OCI-LY7 (cell line): ENCODE results near the gene TMEM147. TPM values are rescaled to one million over a fixed set of nuclear protein-coding genes. Genes with fewer than 3 reads are reported as not detected.

Experiments used
- BruUV-seq: library from RNA; stranded (reverse); fragments of 400-500 nt; replicated peaks from 2 replicates; lab custom pipeline; 2021; lab: Mats Ljungman, UMichigan
- CTCF ChIA-PET: fragments of 300-600 bp; sonication (Branson Sonifier 250); formaldehyde crosslinking; loops from one replicate; lab custom pipeline; 2022; ENCODE audit warnings: antibody characterized with exemption; ENCODE audit not compliant: unreplicated experiment; lab: Charles Lee
- POLR2A ChIA-PET: fragments of 300-600 bp; sonication (Branson Sonifier 250); formaldehyde crosslinking; loops from one replicate; lab custom pipeline; 2022; ENCODE audit warnings: antibody characterized with exemption; lab: Charles Lee
- DNase-seq: peaks from one replicate; pipeline ENCODE4 v3.0.0-alpha.2; 2015; ENCODE audit warnings: low spot score
- H2AFZ ChIP-seq: fragments of 200-600 bp; sonication (generic), shearing (Covaris generic); 2 replicates; pipeline ENCODE4 v1.6.1; 2014; ENCODE audit warnings: mild to moderate bottlenecking, antibody characterized with exemption, low read length, moderate library complexity
- H3K27ac ChIP-seq: fragments of 200-600 bp; sonication (generic); 2 replicates; pipeline ENCODE4 v1.5.1; 2014; ENCODE audit warnings: mixed run types, low read depth, mild to moderate bottlenecking, moderate library complexity, low read length, inconsistent platforms; ENCODE audit not compliant: poor library complexity, severe bottlenecking
- H3K36me3 ChIP-seq: fragments of 200-600 bp; sonication (generic); 2 replicates; pipeline ENCODE4 v1.6.1; 2014; ENCODE audit warnings: mild to moderate bottlenecking, antibody characterized with exemption, low read length, moderate library complexity, mixed read lengths; ENCODE audit not compliant: insufficient read depth
- H3K4me1 ChIP-seq: fragments of 200-600 bp; sonication (generic); 2 replicates; pipeline ENCODE4 v1.5.1; 2014; ENCODE audit warnings: mild to moderate bottlenecking, low read length; ENCODE audit not compliant: insufficient read depth, poor library complexity, severe bottlenecking
- H3K4me2 ChIP-seq: fragments of 200-600 bp; sonication (generic); 2 replicates; pipeline ENCODE4 v1.6.1; 2014; ENCODE audit warnings: mild to moderate bottlenecking, low read length
- H3K4me3 ChIP-seq: fragments of 200-600 bp; sonication (generic); 2 replicates; pipeline ENCODE4 v1.5.1; 2014; ENCODE audit warnings: mild to moderate bottlenecking, low read depth, low read length; ENCODE audit not compliant: poor library complexity, severe bottlenecking
- H3K79me2 ChIP-seq: fragments of 200-600 bp; sonication (generic); 2 replicates; pipeline ENCODE4 v1.6.1; 2016; ENCODE audit warnings: low read depth, mild to moderate bottlenecking, low read length, moderate library complexity, mixed read lengths; ENCODE audit not compliant: insufficient read depth
- H3K9me2 ChIP-seq: fragments of 200-600 bp; sonication (generic); 2 replicates; pipeline ENCODE4 v1.6.1; 2016; ENCODE audit warnings: mild to moderate bottlenecking, low read length, mixed read lengths; ENCODE audit not compliant: insufficient read depth
- H3K9me3 ChIP-seq: fragments of 200-600 bp; sonication (generic); 2 replicates; pipeline ENCODE4 v1.6.1; 2014; ENCODE audit warnings: mild to moderate bottlenecking, mixed run types, low read length, mixed read lengths
- H4K20me1 ChIP-seq: fragments of 200-600 bp; sonication (generic); 2 replicates; pipeline ENCODE4 v1.6.1; 2014; ENCODE audit warnings: mild to moderate bottlenecking, antibody characterized with exemption, low read length, moderate library complexity, mixed read lengths; ENCODE audit not compliant: insufficient read depth
- CTCF ChIP-seq: fragments of 200-600 bp; sonication (generic); conservative IDR thresholded peaks from 2 replicates; pipeline ENCODE4 v1.5.1; 2014; ENCODE audit warnings: mild to moderate bottlenecking, antibody characterized with exemption, low read length, moderate library complexity, mixed read lengths
- EZH2phosphoT487 ChIP-seq: fragments of 200-600 bp; sonication (generic); IDR thresholded peaks from 2 replicates; pipeline ENCODE4 v1.6.1; 2018; ENCODE audit warnings: low read depth, borderline replicate concordance, mild to moderate bottlenecking, mixed run types, antibody characterized with exemption, low read length, moderate library complexity, mixed read lengths
- intact Hi-C: fragments of 100-400 bp; cut with micrococcal nuclease; formaldehyde crosslinking; loops from one replicate; pipeline ENCODE4 v1.10.0; 2022; ENCODE audit not compliant: unreplicated experiment
- total RNA-seq, 2 experiments: library from RNA; depleted of rRNA in 1 of 2; stranded (reverse); fragments of >200 nt in 1 of 2; shearing (Covaris generic) in 1 of 2; gene quantifications; 2 replicates each; pipeline ENCODE4 v1.2.3, GENCODE V29; 2014 to 2022

Gene TMEM147
- total RNA-seq, 2 experiments from 2014 or later, result 47.1 to 83.2 TPM

- intact Hi-C loops, result no loop called here
- H3K9me2 ChIP-seq, result no peaks in the 10 kb centered on the region
- H3K4me3 ChIP-seq, result no peak within 1 kb of the TSS
- CTCF ChIA-PET, result no interaction called here
- TF ChIP-seq EZH2phosphoT487 (no peak), CTCF (no peak)
- POLR2A ChIA-PET, result no interaction called here
- no peaks in the 10 kb centered on the region for H3K9me3 ChIP-seq
- H4K20me1 ChIP-seq, result no peaks in the 10 kb centered on the region; the same call in 1 of the 2 replicates
- no peak within 1 kb of the TSS for H3K4me2 ChIP-seq
- no peaks in the 10 kb centered on the region for H3K36me3 ChIP-seq
- H3K79me2 ChIP-seq, result no peaks in the 10 kb centered on the region
- no peak within 1 kb of the TSS for H2AFZ ChIP-seq
- no TSS peak for BruUV-seq
- H3K4me1 ChIP-seq, result no peaks in the 10 kb centered on the region
- no peak within 1 kb of the TSS for H3K27ac ChIP-seq
- no peak for DNase-seq
Measured at GRCh38 chr19:35533201-35533821, 12.1 kb upstream of the TMEM147 start, which contains the start of gene GAPDHS. Gene GAPDHS (plus strand): TSS chr19:35533456. CDS start chr19:35533528, 72 bp downstream.

- no peaks in the 10 kb centered on the region for H3K4me1 ChIP-seq
Measured at GRCh38 chr19:35533822-35534392, 11.5 kb upstream of the TMEM147 start.

More at GRCh38 chr19:35533822-35534392, 11.5 kb upstream of the TMEM147 start:
- CTCF ChIA-PET, result no interaction called here
- no peak for TF ChIP-seq EZH2phosphoT487
- TF ChIP-seq CTCF, result no peak
- no TSS peak for BruUV-seq
- Histone ChIP-seq H3K27ac (no peak overlapping the region), H3K4me2 (no peak overlapping the region), H4K20me1 (no peaks in the 10 kb centered on the region; the same call in 1 of the 2 replicates), H2AFZ (no peak overlapping the region), H3K9me3 (no peaks in the 10 kb centered on the region), H3K36me3 (no peaks in the 10 kb centered on the region), H3K9me2 (no peaks in the 10 kb centered on the region), H3K79me2 (no peaks in the 10 kb centered on the region), H3K4me3 (no peak overlapping the region)
- intact Hi-C loops, result no loop called here
- DNase-seq, result no peak
- POLR2A ChIA-PET, result no interaction called here
